ENCODE results near the gene IGFBP1.

IGFBP1 gene

DNA sequence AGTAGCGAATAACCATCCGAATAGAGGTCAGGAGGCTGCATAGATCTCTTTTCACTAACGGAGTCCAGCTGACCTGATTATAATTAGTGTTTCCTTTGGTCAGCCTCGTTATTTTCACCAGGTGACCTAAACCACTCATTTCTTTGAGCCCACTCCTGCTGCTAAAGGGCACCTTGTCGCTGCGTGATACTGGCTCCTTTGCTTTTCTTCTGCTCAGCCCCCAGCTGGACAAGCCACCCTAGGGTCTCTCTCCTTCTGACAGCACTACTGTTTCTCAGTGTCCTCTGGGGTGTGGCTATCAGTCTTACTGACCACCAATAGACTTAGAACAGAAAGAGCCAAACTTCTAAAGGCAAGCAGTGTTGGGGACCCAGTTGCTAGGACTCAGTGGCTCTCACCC, 35.5 kb downstream of the IGFBP1 start:
- H2BK120ac ChIP-seq (ENCODE audit: low read depth, low read length): peak overlapping the region; percentile 64
- no peak overlapping the region for H3K14ac ChIP-seq (ENCODE audit: low read length in 2 of 2)
- 54% methylated on average over 6 of the region's 6 CpGs for WGBS
- H3K4me2 ChIP-seq (ENCODE audit: low read length, poor library complexity, severe bottlenecking): no peak overlapping the region
- peaks cover 24% of the 10 kb centered on the region for H3K4me1 ChIP-seq (ENCODE audit: control insufficient read depth, insufficient read depth, low read depth, low read length)
- H3K79me1 ChIP-seq (replicated peaks; ENCODE audit: low read length, poor library complexity, severe bottlenecking): no peaks in the 10 kb centered on the region
- peak overlapping the region; percentile 69 to 95 for H2BK12ac ChIP-seq (ENCODE audit: low read length in 2 of 2)
- no peaks in the 10 kb centered on the region for H3K36me3 ChIP-seq (ENCODE audit: control insufficient read depth in 1 of 2, insufficient read depth in 2 of 2, low read depth in 1 of 2, low read length in 2 of 2)
- H4K91ac ChIP-seq (ENCODE audit: low read length): peak overlapping the region; percentile 57
- no peak overlapping the region for H3K4me3 ChIP-seq (ENCODE audit: insufficient read depth in 1 of 2, low read depth in 1 of 2, low read length in 2 of 2)
- H2BK5ac ChIP-seq (ENCODE audit: low read depth, low read length, poor library complexity, severe bottlenecking): peak overlapping the region; percentile 48
- DNase-seq: no peak
- peak overlapping the region; percentile 59 for H3K27ac ChIP-seq (ENCODE audit: low read length, poor library complexity, severe bottlenecking)
- peak overlapping the region in 1 of 2 experiments; percentile 86 for H3K4ac ChIP-seq (ENCODE audit: low read depth in 1 of 2, low read length in 2 of 2)
- H4K8ac ChIP-seq (ENCODE audit: low read length): peak overlapping the region; percentile 35
- no peaks in the 10 kb centered on the region for H3K9me3 ChIP-seq (ENCODE audit: control insufficient read depth, low read length)
- H3K9ac ChIP-seq (ENCODE audit: low read length): no peak overlapping the region
- H3K27me3 ChIP-seq (ENCODE audit: control insufficient read depth in 1 of 2, insufficient read depth in 1 of 2, low read length in 2 of 2): peaks cover 13% of the 10 kb centered on the region in 2 experiments
- no peak overlapping the region for H2BK15ac ChIP-seq (ENCODE audit: low read depth, poor library complexity, severe bottlenecking)
- H2AK5ac ChIP-seq (ENCODE audit: low read length, severe bottlenecking): peak overlapping the region; percentile 78
- H3K18ac ChIP-seq (ENCODE audit: low read depth in 1 of 2, low read length in 2 of 2): peak overlapping the region; percentile 74 to 85
- no peak overlapping the region for H3K23ac ChIP-seq (ENCODE audit: low read length in 2 of 2)
- no peak overlapping the region for H2AFZ ChIP-seq (ENCODE audit: low read depth, low read length)

DNA sequence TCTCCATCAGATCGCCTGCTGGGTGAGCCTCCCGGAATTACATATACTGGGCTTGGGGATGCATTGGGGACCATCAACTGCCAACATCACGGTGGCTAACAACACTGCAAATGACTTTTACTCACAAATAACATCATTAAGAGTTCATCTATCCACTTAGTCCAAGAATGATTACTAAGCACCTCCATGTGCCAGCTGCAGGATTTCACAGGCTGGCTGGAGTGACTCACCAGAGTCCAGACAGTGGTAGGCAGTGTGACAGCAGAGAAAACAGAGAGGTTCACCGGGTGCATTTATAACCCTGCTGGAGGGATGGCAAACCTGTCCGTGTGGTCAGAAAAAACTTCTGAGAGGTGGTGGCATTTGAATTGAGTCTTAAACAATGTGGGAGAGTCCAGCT, 36.0 kb downstream of the IGFBP1 start:
- no peak overlapping the region for H3K23ac ChIP-seq (ENCODE audit: low read length in 2 of 2)
- peak overlapping the region; percentile 61 for H4K8ac ChIP-seq (ENCODE audit: low read length)
- H2AK5ac ChIP-seq (ENCODE audit: low read length, severe bottlenecking): peak overlapping the region; percentile 78
- peaks cover 24% of the 10 kb centered on the region for H3K4me1 ChIP-seq (ENCODE audit: control insufficient read depth, insufficient read depth, low read depth, low read length)
- H3K36me3 ChIP-seq (ENCODE audit: control insufficient read depth in 1 of 2, insufficient read depth in 2 of 2, low read depth in 1 of 2, low read length in 2 of 2): no peaks in the 10 kb centered on the region
- peak; percentile 85 for DNase-seq
- H3K4me3 ChIP-seq (ENCODE audit: insufficient read depth in 1 of 2, low read depth in 1 of 2, low read length in 2 of 2): no peak overlapping the region
- H2BK120ac ChIP-seq (ENCODE audit: low read depth, low read length): no peak overlapping the region
- peak overlapping the region; percentile 80 to 95 for H2BK12ac ChIP-seq (ENCODE audit: low read length in 2 of 2)
- no peak overlapping the region for H2AFZ ChIP-seq (ENCODE audit: low read depth, low read length)
- H3K79me1 ChIP-seq (replicated peaks; ENCODE audit: low read length, poor library complexity, severe bottlenecking): no peaks in the 10 kb centered on the region
- no peak overlapping the region for H2BK15ac ChIP-seq (ENCODE audit: low read depth, poor library complexity, severe bottlenecking)
- H3K4me2 ChIP-seq (ENCODE audit: low read length, poor library complexity, severe bottlenecking): no peak overlapping the region
- H2BK5ac ChIP-seq (ENCODE audit: low read depth, low read length, poor library complexity, severe bottlenecking): no peak overlapping the region
- 33% methylated on average over 5 of the region's 5 CpGs for WGBS
- H3K4ac ChIP-seq (ENCODE audit: low read depth in 1 of 2, low read length in 2 of 2): peak overlapping the region in 1 of 2 experiments; percentile 86
- no peaks in the 10 kb centered on the region for H3K9me3 ChIP-seq (ENCODE audit: control insufficient read depth, low read length)
- peak overlapping the region; percentile 57 for H4K91ac ChIP-seq (ENCODE audit: low read length)
- H3K27me3 ChIP-seq (ENCODE audit: control insufficient read depth in 1 of 2, insufficient read depth in 1 of 2, low read length in 2 of 2): peaks cover 9 to 11% of the 10 kb centered on the region in 2 experiments
- peak overlapping the region; percentile 74 to 85 for H3K18ac ChIP-seq (ENCODE audit: low read depth in 1 of 2, low read length in 2 of 2)
- no peak overlapping the region for H3K9ac ChIP-seq (ENCODE audit: low read length)
- H3K27ac ChIP-seq (ENCODE audit: low read length, poor library complexity, severe bottlenecking): peak overlapping the region; percentile 59
- H3K14ac ChIP-seq (ENCODE audit: low read length in 2 of 2): no peak overlapping the region

GRCh38 chr7:45927721-45928120, 39.4 kb downstream of the IGFBP1 start:
- Histone ChIP-seq H2BK12ac (ENCODE audit: low read length in 2 of 2) (no peak overlapping the region), H3K9ac (ENCODE audit: low read length) (no peak overlapping the region), H3K4ac (ENCODE audit: low read depth in 1 of 2, low read length in 2 of 2) (no peak overlapping the region), H3K27ac (ENCODE audit: low read length, poor library complexity, severe bottlenecking) (no peak overlapping the region), H2BK5ac (ENCODE audit: low read depth, low read length, poor library complexity, severe bottlenecking) (no peak overlapping the region), H3K23ac (ENCODE audit: low read length in 2 of 2) (no peak overlapping the region), H3K4me2 (ENCODE audit: low read length, poor library complexity, severe bottlenecking) (no peak overlapping the region), H2AK5ac (ENCODE audit: low read length, severe bottlenecking) (no peak overlapping the region), H3K79me1 (replicated peaks; ENCODE audit: low read length, poor library complexity, severe bottlenecking) (no peaks in the 10 kb centered on the region), H3K27me3 (ENCODE audit: control insufficient read depth in 1 of 2, insufficient read depth in 1 of 2, low read length in 2 of 2) (no peaks in the 10 kb centered on the region), H3K9me3 (ENCODE audit: control insufficient read depth, low read length) (no peaks in the 10 kb centered on the region), H3K4me1 (ENCODE audit: control insufficient read depth, insufficient read depth, low read depth, low read length) (peaks cover 10% of the 10 kb centered on the region), H3K4me3 (ENCODE audit: insufficient read depth in 1 of 2, low read depth in 1 of 2, low read length in 2 of 2) (no peak overlapping the region), H2BK120ac (ENCODE audit: low read depth, low read length) (no peak overlapping the region), H3K18ac (ENCODE audit: low read depth in 1 of 2, low read length in 2 of 2) (no peak overlapping the region), H2BK15ac (ENCODE audit: low read depth, poor library complexity, severe bottlenecking) (no peak overlapping the region), H4K8ac (ENCODE audit: low read length) (no peak overlapping the region), H3K14ac (ENCODE audit: low read length in 2 of 2) (no peak overlapping the region), H4K91ac (ENCODE audit: low read length) (no peak overlapping the region), H2AFZ (ENCODE audit: low read depth, low read length) (no peak overlapping the region), H3K36me3 (ENCODE audit: control insufficient read depth in 1 of 2, insufficient read depth in 2 of 2, low read depth in 1 of 2, low read length in 2 of 2) (no peaks in the 10 kb centered on the region)
- peak; percentile 18 for DNase-seq
- WGBS: 97% methylated on average over 2 of the region's 3 CpGs

- no peaks in the 10 kb centered on the region for H3K27me3 ChIP-seq (ENCODE audit: control insufficient read depth in 1 of 2, insufficient read depth in 1 of 2, low read length in 2 of 2)
- H2BK5ac ChIP-seq (ENCODE audit: low read depth, low read length, poor library complexity, severe bottlenecking): no peak overlapping the region
- no peaks in the 10 kb centered on the region for H3K9me3 ChIP-seq (ENCODE audit: control insufficient read depth, low read length)
- H3K9ac ChIP-seq (ENCODE audit: low read length): no peak overlapping the region
- no peak overlapping the region for H2BK12ac ChIP-seq (ENCODE audit: low read length in 2 of 2)
- H3K23ac ChIP-seq (ENCODE audit: low read length in 2 of 2): no peak overlapping the region
- H3K4me1 ChIP-seq (ENCODE audit: control insufficient read depth, insufficient read depth, low read depth, low read length): no peaks in the 10 kb centered on the region
- H3K4ac ChIP-seq (ENCODE audit: low read depth in 1 of 2, low read length in 2 of 2): no peak overlapping the region
- H3K4me3 ChIP-seq (ENCODE audit: insufficient read depth in 1 of 2, low read depth in 1 of 2, low read length in 2 of 2): no peak overlapping the region
- no peak overlapping the region for H3K27ac ChIP-seq (ENCODE audit: low read length, poor library complexity, severe bottlenecking)
- no peak overlapping the region for H2BK15ac ChIP-seq (ENCODE audit: low read depth, poor library complexity, severe bottlenecking)
- H3K79me1 ChIP-seq (replicated peaks; ENCODE audit: low read length, poor library complexity, severe bottlenecking): no peaks in the 10 kb centered on the region
- H2BK120ac ChIP-seq (ENCODE audit: low read depth, low read length): no peak overlapping the region
- no peak overlapping the region for H2AK5ac ChIP-seq (ENCODE audit: low read length, severe bottlenecking)
- no peak overlapping the region for H4K91ac ChIP-seq (ENCODE audit: low read length)
- no peak overlapping the region for H3K18ac ChIP-seq (ENCODE audit: low read depth in 1 of 2, low read length in 2 of 2)
- H2AFZ ChIP-seq (ENCODE audit: low read depth, low read length): no peak overlapping the region
- no peak overlapping the region for H3K4me2 ChIP-seq (ENCODE audit: low read length, poor library complexity, severe bottlenecking)
- DNase-seq: no peak
- no peak overlapping the region for H3K14ac ChIP-seq (ENCODE audit: low read length in 2 of 2)
- no peak overlapping the region for H4K8ac ChIP-seq (ENCODE audit: low read length)
- H3K36me3 ChIP-seq (ENCODE audit: control insufficient read depth in 1 of 2, insufficient read depth in 2 of 2, low read depth in 1 of 2, low read length in 2 of 2): no peaks in the 10 kb centered on the region
Observed at GRCh38 chr7:45930967-45931366, 42.7 kb downstream of the IGFBP1 start.
